Activated CD4-positive, alpha-beta T cell treated with anti-CD3 and anti-CD28 coated beads, Interleukin-2, amount 10 ng/mL, durations not matched to agents 24 days and 14 days (primary cell): ENCODE data around the gene CRY1. TPM values are rescaled to one million over a fixed set of nuclear protein-coding genes. Genes with fewer than 3 reads are reported as not detected.
A peak's percentile ranks its signal among the peaks of the same experiment; 100 is the strongest.

Experiments used
- DNase-seq: peaks from one replicate; pipeline ENCODE4 v3.0.0; 2022
- H3K27ac Mint-ChIP-seq: one replicate; pipeline ENCODE4 v1.8.0; 2022; ENCODE audit warnings: mild to moderate bottlenecking, mixed read lengths
- H3K27me3 Mint-ChIP-seq: one replicate; pipeline ENCODE4 v1.8.0; 2022; ENCODE audit warnings: mixed read lengths
- H3K36me3 Mint-ChIP-seq: one replicate; pipeline ENCODE4 v1.8.0; 2022; ENCODE audit warnings: low read depth, mild to moderate bottlenecking, mixed read lengths
- H3K4me1 Mint-ChIP-seq: one replicate; pipeline ENCODE4 v1.8.0; 2021; ENCODE audit warnings: mixed read lengths
- H3K4me3 Mint-ChIP-seq: one replicate; pipeline ENCODE4 v1.8.0; 2022; ENCODE audit warnings: mild to moderate bottlenecking, moderate library complexity, mixed read lengths
- H3K9me3 Mint-ChIP-seq: one replicate; pipeline ENCODE4 v1.8.0; 2021; ENCODE audit warnings: mixed read lengths
- intact Hi-C: fragments of 100-400 bp; cut with micrococcal nuclease; formaldehyde crosslinking; loops from one replicate; pipeline ENCODE4 v1.15.1; 2023
- total RNA-seq: library from RNA; stranded (reverse); gene quantifications from 2 replicates; pipeline ENCODE4 v1.2.3, GENCODE V29; 2022

CRY1 gene
- 23.8 and 26.0 TPM in 2 replicates for total RNA-seq

- Mint-ChIP-seq H3K4me1 (peaks cover 4% of the 10 kb centered on the region), H3K27ac (no peak within 1 kb of the TSS), H3K27me3 (peaks cover 12% of the 10 kb centered on the region), H3K36me3 (peaks cover 2% of the 10 kb centered on the region), H3K9me3 (no peaks in the 10 kb centered on the region), H3K4me3 (no peak within 1 kb of the TSS)
- intact Hi-C loops: loop anchor here (1.0 to 5.0 kb wide), 9 partner anchors 106 to 1469 kb away; partner anchors contain the start of genes ISCU, MTERF2, POLR3B and PRDM4
- peak; percentile 98 for DNase-seq
Measured at GRCh38 chr12:107093417-107094182, at the start of gene CRY1. Gene CRY1, minus strand, starts transcription at chr12:107093549. Its CDS starts 588 bp downstream, at chr12:107092961.

- Mint-ChIP-seq H3K36me3 (no peaks in the 10 kb centered on the region), H3K27me3 (no peaks in the 10 kb centered on the region), H3K4me3 (no peak overlapping the region), H3K27ac (no peak overlapping the region), H3K4me1 (no peaks in the 10 kb centered on the region), H3K9me3 (no peaks in the 10 kb centered on the region)
- intact Hi-C loops: no loop called here
- DNase-seq: no peak
Measured at GRCh38 chr12:107139787-107140186, 46.4 kb upstream of the CRY1 start.

GRCh38 chr12:107138990-107139389 lies 45.6 kb upstream of the CRY1 start:
- Mint-ChIP-seq H3K36me3 (no peaks in the 10 kb centered on the region), H3K27ac (no peak overlapping the region), H3K9me3 (no peaks in the 10 kb centered on the region), H3K4me3 (no peak overlapping the region), H3K27me3 (no peaks in the 10 kb centered on the region), H3K4me1 (no peaks in the 10 kb centered on the region)
- intact Hi-C loops: no loop called here
- DNase-seq: no peak

GRCh38 chr12:107135177-107135576 lies 41.8 kb upstream of the CRY1 start:
- Mint-ChIP-seq H3K36me3 (no peaks in the 10 kb centered on the region), H3K4me3 (no peak overlapping the region), H3K9me3 (no peaks in the 10 kb centered on the region), H3K27me3 (no peaks in the 10 kb centered on the region), H3K27ac (no peak overlapping the region), H3K4me1 (no peaks in the 10 kb centered on the region)
- DNase-seq: no peak
- intact Hi-C loops: no loop called here

- peak; percentile 75 for DNase-seq
- Mint-ChIP-seq H3K4me1 (no peaks in the 10 kb centered on the region), H3K4me3 (no peak overlapping the region), H3K9me3 (no peaks in the 10 kb centered on the region), H3K36me3 (no peaks in the 10 kb centered on the region), H3K27ac (no peak overlapping the region), H3K27me3 (no peaks in the 10 kb centered on the region)
- intact Hi-C loops: loop anchor here (5.0 kb wide), 1 partner anchor 183 kb away; a partner anchor contains a TSS
Measured at GRCh38 chr12:107134558-107134957, 41.2 kb upstream of the CRY1 start.

- intact Hi-C loops: loop anchor here (5.0 kb wide), 1 partner anchor 184 kb away; a partner anchor contains a TSS
- no peaks in the 10 kb centered on the region for H3K9me3 Mint-ChIP-seq
- no peaks in the 10 kb centered on the region for H3K27me3 Mint-ChIP-seq
Measured at GRCh38 chr12:107133462-107133861, 40.1 kb upstream of the CRY1 start.

GRCh38 chr12:107131832-107132616 lies 38.7 kb upstream of the CRY1 start:
- H3K36me3 Mint-ChIP-seq: no peaks in the 10 kb centered on the region
- no peaks in the 10 kb centered on the region for H3K4me1 Mint-ChIP-seq
- no peak overlapping the region for H3K27ac Mint-ChIP-seq
- no peak overlapping the region for H3K4me3 Mint-ChIP-seq
- no peaks in the 10 kb centered on the region for H3K9me3 Mint-ChIP-seq
- peak; percentile 76 for DNase-seq
- H3K27me3 Mint-ChIP-seq: peaks cover under 1% of the 10 kb centered on the region
- intact Hi-C loops: loop anchor here (1.0 to 5.0 kb wide), 3 partner anchors 185 to 475 kb away; a partner anchor contains a TSS

More at GRCh38 chr12:107133462-107133861, 40.1 kb upstream of the CRY1 start:
- no peak for DNase-seq
- no peaks in the 10 kb centered on the region for H3K36me3 Mint-ChIP-seq
- no peak overlapping the region for H3K27ac Mint-ChIP-seq
- H3K4me1 Mint-ChIP-seq: no peaks in the 10 kb centered on the region
- H3K4me3 Mint-ChIP-seq: no peak overlapping the region

- intact Hi-C loops: loop anchor here (1.0 to 5.0 kb wide), 2 partner anchors 186 to 271 kb away; a partner anchor contains a TSS
- DNase-seq: no peak
- no peak overlapping the region for H3K27ac Mint-ChIP-seq
Measured at GRCh38 chr12:107130830-107131611, 37.7 kb upstream of the CRY1 start.

GRCh38 chr12:107129315-107129930 lies 36.1 kb upstream of the CRY1 start:
- H3K9me3 Mint-ChIP-seq: no peaks in the 10 kb centered on the region
- H3K27ac Mint-ChIP-seq: no peak overlapping the region
- no peaks in the 10 kb centered on the region for H3K36me3 Mint-ChIP-seq
- intact Hi-C loops: no loop called here
- H3K27me3 Mint-ChIP-seq: peaks cover 11% of the 10 kb centered on the region
- DNase-seq: no peak
- no peak overlapping the region for H3K4me3 Mint-ChIP-seq
- H3K4me1 Mint-ChIP-seq: no peaks in the 10 kb centered on the region

More at GRCh38 chr12:107130830-107131611, 37.7 kb upstream of the CRY1 start:
- Mint-ChIP-seq H3K4me1 (no peaks in the 10 kb centered on the region), H3K4me3 (no peak overlapping the region), H3K27me3 (peaks cover 4% of the 10 kb centered on the region), H3K36me3 (no peaks in the 10 kb centered on the region), H3K9me3 (no peaks in the 10 kb centered on the region)

- H3K4me3 Mint-ChIP-seq: no peak overlapping the region
- no peaks in the 10 kb centered on the region for H3K9me3 Mint-ChIP-seq
- DNase-seq: no peak
- H3K27ac Mint-ChIP-seq: no peak overlapping the region
- H3K4me1 Mint-ChIP-seq: no peaks in the 10 kb centered on the region
- peaks cover 13% of the 10 kb centered on the region for H3K27me3 Mint-ChIP-seq
- intact Hi-C loops: no loop called here
- H3K36me3 Mint-ChIP-seq: no peaks in the 10 kb centered on the region
Measured at GRCh38 chr12:107127482-107128430, 34.4 kb upstream of the CRY1 start.

- Mint-ChIP-seq H3K4me3 (no peak overlapping the region), H3K4me1 (no peaks in the 10 kb centered on the region), H3K27ac (no peak overlapping the region), H3K9me3 (no peaks in the 10 kb centered on the region), H3K36me3 (no peaks in the 10 kb centered on the region), H3K27me3 (peaks cover 21% of the 10 kb centered on the region)
- intact Hi-C loops: no loop called here
- DNase-seq: no peak
Measured at GRCh38 chr12:107126796-107127481, 33.6 kb upstream of the CRY1 start.

- no peak for DNase-seq
- intact Hi-C loops: no loop called here
Measured at GRCh38 chr12:107125833-107126232, 32.5 kb upstream of the CRY1 start.

More at GRCh38 chr12:107125833-107126232, 32.5 kb upstream of the CRY1 start:
- Mint-ChIP-seq H3K36me3 (no peaks in the 10 kb centered on the region), H3K27me3 (peaks cover 23% of the 10 kb centered on the region), H3K27ac (no peak overlapping the region), H3K4me1 (no peaks in the 10 kb centered on the region), H3K9me3 (no peaks in the 10 kb centered on the region), H3K4me3 (no peak overlapping the region)
